Activated CD4-positive, CD25-positive, alpha-beta regulatory T cell treated with anti-CD3 and anti-CD28 coated beads, Interleukin-2, amount 50 U/mL, for 72 hours (primary cell): ENCODE data around the gene MICU1.
"Not testable (repeated sequence)": the region's sequence is repeated elsewhere in the genome, so short reads cannot be mapped to it uniquely, and the experiment has no call there.

ENCODE experiments used
- DNase-seq: peaks from one replicate; pipeline ENCODE4 v3.0.0; 2021

Gene MICU1

GRCh38 chr10:72552857-72553256, 73.0 kb downstream of the MICU1 start:
- DNase-seq = no peak

DNA sequence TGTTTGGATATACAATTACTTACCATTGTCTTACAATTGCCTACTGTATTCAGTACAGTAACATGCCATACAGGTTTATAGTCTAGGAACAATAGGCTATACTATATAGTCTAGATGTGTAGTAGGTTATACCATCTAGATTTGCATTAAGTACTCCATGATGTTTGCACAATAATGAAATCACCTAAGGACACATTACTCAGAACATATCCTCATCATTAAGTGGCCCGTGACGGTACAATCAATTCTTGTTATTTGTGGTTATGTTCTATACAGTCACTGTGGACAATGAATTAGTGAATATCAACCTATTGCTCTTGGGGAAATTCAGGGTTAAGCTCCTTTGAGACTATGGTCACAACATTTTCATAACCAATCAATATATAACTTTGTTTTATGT, 75.6 kb downstream of the MICU1 start:
- no peak for DNase-seq

DNA sequence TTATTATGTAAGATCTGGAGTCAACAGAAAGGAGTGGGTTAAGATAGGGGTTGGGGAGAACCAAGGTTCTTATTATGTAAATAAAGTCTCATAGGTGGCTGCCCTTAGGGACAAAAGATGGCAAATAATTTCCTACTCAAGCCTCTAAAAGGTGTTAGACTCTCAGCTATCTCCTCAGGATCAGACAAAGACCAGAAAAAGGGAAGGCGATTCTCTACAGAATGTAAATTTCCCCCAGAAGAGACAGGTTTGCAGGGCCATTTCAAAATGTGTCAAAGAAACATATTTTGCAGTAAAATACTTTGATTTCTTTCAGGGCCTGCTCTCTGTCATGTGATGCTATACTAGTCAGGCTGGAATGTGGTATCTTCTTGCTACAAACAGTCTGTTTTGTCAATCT, 80.3 kb downstream of the MICU1 start:
- no peak for DNase-seq

GRCh38 chr10:72543855-72544254, 82.0 kb downstream of the MICU1 start:
- not testable (repeated sequence) for DNase-seq

GRCh38 chr10:72542396-72542815, 83.5 kb downstream of the MICU1 start:
- DNase-seq = no peak

- DNase-seq = no peak
Measured at GRCh38 chr10:72541337-72541736, 84.5 kb downstream of the MICU1 start.

GRCh38 chr10:72540193-72540807, 85.6 kb downstream of the MICU1 start:
- DNase-seq = no peak

DNA sequence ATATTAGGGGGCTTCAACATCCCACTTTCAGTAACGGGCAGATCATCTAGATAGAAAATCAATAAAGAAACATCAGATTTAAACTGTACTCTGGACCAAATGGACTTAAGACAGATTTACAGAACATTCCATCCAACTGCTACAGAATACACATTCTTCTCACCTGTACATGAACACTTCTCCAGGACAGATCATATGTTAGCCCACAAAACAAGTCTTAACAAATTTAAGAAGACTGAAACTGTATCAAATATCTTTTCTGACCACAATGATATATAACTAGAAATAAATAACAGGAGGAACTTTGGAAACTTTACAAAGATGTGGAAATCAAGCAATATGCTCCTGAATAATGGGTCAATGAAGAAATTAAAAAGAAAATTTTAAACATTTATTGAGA, 86.7 kb downstream of the MICU1 start:
- DNase-seq = no peak

- no peak for DNase-seq
Measured at GRCh38 chr10:72525689-72526088, 100.2 kb downstream of the MICU1 start.

DNA sequence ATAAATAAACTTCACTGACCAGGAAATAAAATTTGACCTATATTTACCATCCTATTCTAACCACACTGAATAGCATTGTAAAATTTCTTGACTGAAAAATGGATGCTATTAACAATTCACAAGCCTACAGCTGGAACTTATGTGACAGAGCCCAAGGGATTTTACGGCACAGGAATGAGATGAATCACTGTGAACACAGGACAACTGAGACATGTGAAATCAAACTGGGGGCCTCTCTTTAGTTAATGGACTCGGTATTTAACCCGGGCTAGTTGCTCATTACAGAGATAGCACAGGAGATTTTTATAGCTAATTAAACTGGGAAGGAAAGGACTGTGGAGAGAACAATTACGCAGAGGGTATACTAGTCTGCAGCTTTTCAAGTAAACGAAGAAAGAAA, 100.6 kb downstream of the MICU1 start:
- no peak for DNase-seq

- no peak for DNase-seq
Measured at GRCh38 chr10:72524489-72524888, 101.4 kb downstream of the MICU1 start.

- no peak for DNase-seq
Measured at GRCh38 chr10:72523932-72524396, 101.9 kb downstream of the MICU1 start.

- DNase-seq = no peak
Measured at GRCh38 chr10:72523062-72523461, 102.8 kb downstream of the MICU1 start.

DNA sequence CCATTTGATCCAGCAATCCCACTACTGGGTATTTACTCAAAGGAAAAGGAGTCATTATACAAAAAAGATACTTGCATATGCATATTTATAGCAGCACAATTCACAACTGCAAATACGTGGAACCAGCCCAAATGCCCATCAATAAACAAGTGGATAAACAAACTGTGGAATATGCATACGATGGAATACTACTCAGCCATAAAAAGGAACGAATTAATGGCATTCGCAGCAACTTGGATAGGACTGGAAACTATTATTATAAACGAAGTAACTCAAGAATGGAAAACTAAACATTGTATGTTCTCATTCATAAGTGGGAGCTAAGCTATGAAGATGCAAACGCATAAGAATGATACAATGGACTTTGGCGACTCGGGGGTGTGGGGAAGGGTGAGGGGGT, 108.6 kb downstream of the MICU1 start:
- DNase-seq = no peak

GRCh38 chr10:72515455-72515854, 110.4 kb downstream of the MICU1 start:
- DNase-seq = no peak

- no peak for DNase-seq
Measured at GRCh38 chr10:72513910-72514309, 112.0 kb downstream of the MICU1 start.

- no peak for DNase-seq
Measured at GRCh38 chr10:72511459-72511858, 114.4 kb downstream of the MICU1 start.

DNA sequence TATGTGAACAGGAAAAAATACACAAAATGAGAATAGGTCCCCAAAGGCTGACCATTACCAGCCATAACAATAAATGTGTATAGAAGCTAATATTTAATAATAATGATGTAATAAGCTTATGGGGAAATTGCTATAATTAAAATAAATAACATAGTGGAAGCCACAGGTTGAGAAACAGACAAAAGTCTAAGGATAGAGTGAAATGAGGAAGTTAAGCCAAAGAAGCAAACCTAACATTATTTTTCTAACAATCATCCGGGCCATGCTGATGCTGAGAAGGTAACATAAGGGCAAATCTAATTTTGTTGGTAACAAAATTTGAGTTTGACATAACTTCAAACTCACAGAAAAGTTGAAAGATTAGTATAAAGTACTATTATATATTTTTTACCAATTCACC, 115.9 kb downstream of the MICU1 start:
- DNase-seq = no peak

GRCh38 chr10:72509206-72509799, 116.6 kb downstream of the MICU1 start:
- no peak for DNase-seq

DNA sequence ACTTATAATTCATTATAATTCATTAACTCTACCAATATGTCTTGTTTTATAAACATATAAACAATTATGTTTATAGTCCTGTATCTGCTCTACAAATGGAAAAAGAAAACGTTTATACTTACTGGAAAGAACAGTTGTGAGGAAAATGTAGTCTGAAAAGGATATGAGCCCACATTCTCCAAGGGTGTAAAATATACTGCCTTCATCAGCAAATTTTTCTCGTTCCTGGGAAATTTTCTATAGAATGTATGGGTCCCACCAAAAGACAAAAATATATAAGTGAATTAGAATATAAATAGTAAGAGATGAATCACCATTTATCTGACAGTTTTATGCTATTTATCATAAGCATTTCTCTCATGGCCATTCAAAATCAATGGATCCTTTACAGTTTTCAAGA, 117.8 kb downstream of the MICU1 start:
- DNase-seq = no peak

GRCh38 chr10:72506474-72506873, 119.4 kb downstream of the MICU1 start:
- DNase-seq = no peak

- no peak for DNase-seq
Measured at GRCh38 chr10:72505435-72505834, 120.4 kb downstream of the MICU1 start.

DNA sequence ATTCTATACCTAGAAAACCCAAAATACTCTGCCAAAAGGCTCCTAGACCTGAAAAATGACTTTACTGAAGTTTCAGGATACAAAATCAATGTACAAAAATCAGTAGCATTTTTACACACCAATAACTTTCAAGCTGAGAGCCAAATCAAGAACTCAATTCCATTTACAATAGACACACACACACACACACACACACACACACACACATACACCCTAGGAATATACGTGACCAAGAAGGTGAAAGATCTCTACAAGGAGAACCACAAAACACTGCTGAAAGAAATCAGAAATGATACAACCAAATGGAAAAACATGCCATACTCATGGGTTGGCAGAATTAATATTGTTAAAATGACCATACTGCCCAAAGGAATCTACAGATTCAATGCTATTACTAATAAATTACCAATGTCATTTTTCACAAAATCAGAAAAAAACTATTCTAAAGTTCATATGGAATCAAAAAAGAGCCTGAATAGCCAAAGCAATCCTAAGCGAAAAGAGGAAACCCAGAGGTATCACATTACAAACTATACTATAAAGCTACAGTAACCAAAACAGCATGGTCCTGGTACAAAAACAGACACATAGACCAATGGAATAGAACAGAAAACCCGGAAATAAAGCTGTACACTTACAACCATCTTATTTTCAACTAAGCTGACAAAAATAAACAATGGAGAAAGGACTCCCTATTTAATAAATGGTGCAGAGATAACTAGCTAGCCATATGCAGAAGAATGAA, 122.0 kb downstream of the MICU1 start:
- no peak for DNase-seq

DNA sequence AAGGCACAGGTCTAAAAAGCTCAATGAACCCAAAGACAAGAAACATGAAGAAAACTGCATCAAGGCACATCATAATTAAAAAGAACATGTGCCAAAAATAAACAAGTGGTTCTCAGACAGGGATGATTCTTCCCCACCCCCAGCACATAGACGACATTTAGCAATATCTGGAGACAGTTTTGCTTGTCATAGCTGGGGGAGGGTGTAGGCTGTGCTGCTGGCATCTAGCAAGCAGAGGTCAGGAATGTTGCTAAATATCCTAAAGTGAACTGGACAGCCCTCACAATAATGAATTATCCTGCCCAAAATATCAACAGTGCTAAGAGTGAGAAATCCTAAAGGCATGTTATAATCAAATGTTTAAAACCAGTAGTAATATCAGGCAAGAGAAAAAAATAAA, 122.6 kb downstream of the MICU1 start:
- DNase-seq = no peak
